ENCODE data around the gene CDR2L. TPM values are rescaled to one million over a fixed set of nuclear protein-coding genes. Genes with fewer than 3 reads are reported as not detected.

Gene CDR2L
- 20.1 TPM for total RNA-seq
- long read RNA-seq, partial matches to known transcripts = 22 of 25 reads
- long read RNA-seq, other reads (novel, unspliced or antisense) = 1 of 25 reads

GRCh38 chr17:74987418-74987908 is at the start of gene CDR2L:
Gene CDR2L, plus strand, starts transcription at chr17:74987632. Its CDS starts 412 bp downstream, at chr17:74988044.
- peak; percentile 98 for DNase-seq (ENCODE audit: low spot score)
- intact Hi-C loops (cut with DNase I) = no loop called here

- DNase-seq (ENCODE audit: low spot score) = no peak
- intact Hi-C loops (cut with DNase I) = no loop called here
These were observed 49.1 kb upstream of the CDR2L start for GRCh38 chr17:74938194-74938950.

- intact Hi-C loops (cut with DNase I) = no loop called here
- DNase-seq (ENCODE audit: low spot score) = no peak
These were observed 47.9 kb upstream of the CDR2L start for GRCh38 chr17:74939534-74939933.

GRCh38 chr17:74941128-74941725 is 46.2 kb upstream of the CDR2L start:
- intact Hi-C loops (cut with DNase I) = no loop called here
- DNase-seq (ENCODE audit: low spot score) = no peak

GRCh38 chr17:74943808-74944522 is 43.5 kb upstream of the CDR2L start:
- DNase-seq (ENCODE audit: low spot score) = no peak
- intact Hi-C loops (cut with DNase I) = no loop called here

GRCh38 chr17:74945543-74945942 is 41.9 kb upstream of the CDR2L start:
- DNase-seq (ENCODE audit: low spot score) = no peak
- intact Hi-C loops (cut with DNase I) = no loop called here

- no peak for DNase-seq (ENCODE audit: low spot score)
- intact Hi-C loops (cut with DNase I) = no loop called here
These were observed 40.8 kb upstream of the CDR2L start for GRCh38 chr17:74946641-74947040.

- DNase-seq (ENCODE audit: low spot score) = no peak
- intact Hi-C loops (cut with DNase I) = no loop called here
These were observed 40.2 kb upstream of the CDR2L start for GRCh38 chr17:74947041-74947754.

GRCh38 chr17:74949455-74950115 is 37.8 kb upstream of the CDR2L start:
- intact Hi-C loops (cut with DNase I) = no loop called here
- DNase-seq (ENCODE audit: low spot score) = no peak

GRCh38 chr17:74950207-74950606 is 37.2 kb upstream of the CDR2L start:
- no peak for DNase-seq (ENCODE audit: low spot score)
- intact Hi-C loops (cut with DNase I) = no loop called here

GRCh38 chr17:74951065-74951464 is 36.4 kb upstream of the CDR2L start:
- no peak for DNase-seq (ENCODE audit: low spot score)
- intact Hi-C loops (cut with DNase I) = no loop called here

GRCh38 chr17:74951680-74952421 is 35.6 kb upstream of the CDR2L start:
- intact Hi-C loops (cut with DNase I) = no loop called here
- DNase-seq (ENCODE audit: low spot score) = no peak

GRCh38 chr17:74952431-74953133 is 34.9 kb upstream of the CDR2L start:
- intact Hi-C loops (cut with DNase I) = no loop called here
- no peak for DNase-seq (ENCODE audit: low spot score)

GRCh38 chr17:74953134-74953687 is 34.2 kb upstream of the CDR2L start:
- no peak for DNase-seq (ENCODE audit: low spot score)
- intact Hi-C loops (cut with DNase I) = no loop called here

- intact Hi-C loops (cut with DNase I) = no loop called here
- DNase-seq (ENCODE audit: low spot score) = no peak
These were observed 33.3 kb upstream of the CDR2L start for GRCh38 chr17:74954115-74954514.

- intact Hi-C loops (cut with DNase I) = loop anchor here (5.0 kb wide), 1 partner anchor 213 kb away; no protein-coding TSS in a partner anchor
- no peak for DNase-seq (ENCODE audit: low spot score)
These were observed 32.6 kb upstream of the CDR2L start for GRCh38 chr17:74954665-74955421.

- intact Hi-C loops (cut with DNase I) = loop anchor here (5.0 kb wide), 1 partner anchor 214 kb away; no protein-coding TSS in a partner anchor
These were observed 31.3 kb upstream of the CDR2L start for GRCh38 chr17:74956093-74956492.

More at GRCh38 chr17:74956093-74956492, 31.3 kb upstream of the CDR2L start:
- DNase-seq (ENCODE audit: low spot score) = no peak
